Retinal pigment epithelial cell (primary cell): ENCODE measurements around the gene GTF2A1L.

Experiments
- DNase-seq: peaks from one replicate; pipeline ENCODE4 v3.0.0-alpha.2; 2010; ENCODE audit warnings: low read depth
- H3K4me3 ChIP-seq: 2 replicates; pipeline ENCODE4 v1.5.1; 2011; ENCODE audit warnings: mild to moderate bottlenecking, low read length, control low read depth, moderate library complexity
- CTCF ChIP-seq: conservative IDR thresholded peaks from 2 replicates; pipeline ENCODE4 v1.5.1; 2011; ENCODE audit warnings: low read depth, low read length, control low read depth, inconsistent platforms

GTF2A1L gene

GRCh38 chr2:48711343-48711742 is 93.7 kb downstream of the GTF2A1L start:
- H3K4me3 ChIP-seq, result no peak overlapping the region
- DNase-seq, result no peak
- TF ChIP-seq CTCF, result no peak

GRCh38 chr2:48712151-48712550 is 94.5 kb downstream of the GTF2A1L start:
- H3K4me3 ChIP-seq, result no peak overlapping the region
- no peak for TF ChIP-seq CTCF
- no peak for DNase-seq

GRCh38 chr2:48713647-48714046 is 96.0 kb downstream of the GTF2A1L start:
- no peak for TF ChIP-seq CTCF
- H3K4me3 ChIP-seq, result no peak overlapping the region
- no peak for DNase-seq

GRCh38 chr2:48714245-48714644 is 96.6 kb downstream of the GTF2A1L start:
- DNase-seq, result no peak
- TF ChIP-seq CTCF, result no peak
- no peak overlapping the region for H3K4me3 ChIP-seq

GRCh38 chr2:48715042-48715899 is 97.6 kb downstream of the GTF2A1L start:
- no peak overlapping the region for H3K4me3 ChIP-seq
- peak; percentile 93 for DNase-seq
- TF ChIP-seq CTCF, result no peak

GRCh38 chr2:48715956-48716355 is 98.3 kb downstream of the GTF2A1L start:
- TF ChIP-seq CTCF, result no peak
- DNase-seq, result no peak
- H3K4me3 ChIP-seq, result no peak overlapping the region

- H3K4me3 ChIP-seq, result no peak overlapping the region
- no peak for DNase-seq
- TF ChIP-seq CTCF, result no peak
Measured at GRCh38 chr2:48717846-48718245, 100.2 kb downstream of the GTF2A1L start.
